ENCODE measurements around the gene FAM229B.

DNA sequence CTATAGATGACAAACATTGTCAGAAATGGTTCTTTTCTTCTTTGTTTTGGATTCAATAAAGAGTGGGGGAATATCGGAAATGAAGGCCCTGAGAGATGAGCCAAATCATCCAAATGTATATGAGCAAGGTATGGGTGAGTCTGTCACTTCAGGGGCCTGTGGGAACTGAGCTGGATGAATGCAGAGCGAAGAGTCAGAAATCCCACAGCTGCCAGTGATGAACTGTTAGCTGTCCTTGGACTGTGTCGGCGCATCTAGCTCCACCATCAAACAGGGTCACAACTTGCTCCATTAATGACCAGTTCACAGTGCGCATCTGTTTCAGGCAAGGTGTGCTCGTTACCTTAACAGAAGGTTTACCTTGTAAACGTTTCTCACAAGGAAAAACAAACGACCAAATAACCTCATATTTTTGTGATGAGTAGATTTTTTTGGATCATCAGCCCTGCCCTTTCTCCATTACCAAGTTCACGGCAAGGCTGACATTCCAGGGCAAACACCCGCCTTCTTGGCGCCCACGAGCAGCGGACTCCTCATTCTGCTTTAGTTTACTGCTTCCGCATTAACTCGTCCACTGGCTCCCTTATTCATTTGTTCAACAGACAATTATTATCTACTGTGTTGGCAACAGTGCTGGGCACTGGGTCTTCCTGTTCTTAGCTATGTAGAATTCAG lies 48.5 kb upstream of the FAM229B start:
- TF ChIP-seq, protein P1, sequence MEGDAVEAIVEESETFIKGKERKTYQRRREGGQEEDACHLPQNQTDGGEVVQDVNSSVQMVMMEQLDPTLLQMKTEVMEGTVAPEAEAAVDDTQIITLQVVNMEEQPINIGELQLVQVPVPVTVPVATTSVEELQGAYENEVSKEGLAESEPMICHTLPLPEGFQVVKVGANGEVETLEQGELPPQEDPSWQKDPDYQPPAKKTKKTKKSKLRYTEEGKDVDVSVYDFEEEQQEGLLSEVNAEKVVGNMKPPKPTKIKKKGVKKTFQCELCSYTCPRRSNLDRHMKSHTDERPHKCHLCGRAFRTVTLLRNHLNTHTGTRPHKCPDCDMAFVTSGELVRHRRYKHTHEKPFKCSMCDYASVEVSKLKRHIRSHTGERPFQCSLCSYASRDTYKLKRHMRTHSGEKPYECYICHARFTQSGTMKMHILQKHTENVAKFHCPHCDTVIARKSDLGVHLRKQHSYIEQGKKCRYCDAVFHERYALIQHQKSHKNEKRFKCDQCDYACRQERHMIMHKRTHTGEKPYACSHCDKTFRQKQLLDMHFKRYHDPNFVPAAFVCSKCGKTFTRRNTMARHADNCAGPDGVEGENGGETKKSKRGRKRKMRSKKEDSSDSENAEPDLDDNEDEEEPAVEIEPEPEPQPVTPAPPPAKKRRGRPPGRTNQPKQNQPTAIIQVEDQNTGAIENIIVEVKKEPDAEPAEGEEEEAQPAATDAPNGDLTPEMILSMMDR (IDR thresholded peaks at IDR 0.05), result no peak
- TF ChIP-seq POLR2A (IDR thresholded peaks at IDR 0.05), result no peak

Data from esophagus squamous epithelium (tissue), 4 donors.